ENCODE measurements around the gene PCIF1. TPM values are rescaled to one million over a fixed set of nuclear protein-coding genes. Genes with fewer than 3 reads are reported as not detected.

Gene PCIF1
- total RNA-seq, 1 experiment from 2014 or later: 26.8 TPM

GRCh38 chr20:45925821-45926506 lies 8.5 kb upstream of the PCIF1 start:
- H3K27ac Mint-ChIP-seq: peak overlapping the region in 1 of 3 experiments; percentile 55; a peak in 2 of 7 replicates
- WGBS (ENCODE audit: extremely low coverage, insufficient read length, low lambda C conversion rate): no CpG with 5 or more reads among the region's 9 CpGs
- H3K4me2 ChIP-seq (ENCODE audit: insufficient read depth, insufficient read length, low read length): no peak overlapping the region

More at GRCh38 chr20:45925821-45926506, 8.5 kb upstream of the PCIF1 start:
- H3K4me1 Mint-ChIP-seq: peaks cover 9 to 19% of the 10 kb centered on the region in 2 experiments
- Histone ChIP-seq H3K27ac (ENCODE audit: insufficient read length, low read depth, low read length) (no peak overlapping the region), H2AFZ (ENCODE audit: low read length) (no peak overlapping the region), H3K23ac (ENCODE audit: insufficient read length, low read depth, low read length) (no peak overlapping the region), H3K4me1 (ENCODE audit: insufficient read depth, low read length) (no peaks in the 10 kb centered on the region), H3K4ac (ENCODE audit: low read depth, low read length) (no peak overlapping the region), H2BK12ac (ENCODE audit: insufficient read length, low read depth, low read length) (no peak overlapping the region), H2BK120ac (ENCODE audit: low read depth, low read length, poor library complexity, severe bottlenecking) (no peak overlapping the region), H3K23me2 (ENCODE audit: insufficient read length, low read depth, low read length, poor library complexity, severe bottlenecking) (no peaks in the 10 kb centered on the region), H4K20me1 (ENCODE audit: control insufficient read depth, insufficient read depth, insufficient read length) (no peaks in the 10 kb centered on the region), H2AK5ac (ENCODE audit: insufficient read length, low read length) (no peak overlapping the region), H3K18ac (ENCODE audit: insufficient read length, low read depth, low read length) (no peak overlapping the region), H3K56ac (ENCODE audit: insufficient read length, low read depth, low read length) (no peak overlapping the region), H3K9ac (ENCODE audit: extremely low read depth, insufficient read length, low read length) (no peak overlapping the region), H3K14ac (ENCODE audit: insufficient read depth, low read length) (no peak overlapping the region), H3K79me2 (ENCODE audit: insufficient read depth, low read length) (no peaks in the 10 kb centered on the region), H2BK15ac (ENCODE audit: low read depth, low read length) (no peak overlapping the region), H4K8ac (replicated peaks; ENCODE audit: insufficient read length, low read depth, low read length) (no peak overlapping the region), H3K27me3 (ENCODE audit: insufficient read depth, low read length) (no peaks in the 10 kb centered on the region), H2BK5ac (ENCODE audit: insufficient read length, low read length) (no peak overlapping the region), H4K91ac (ENCODE audit: insufficient read length, low read depth, low read length) (no peak overlapping the region), H4K5ac (ENCODE audit: insufficient read length, low read depth, low read length) (no peak overlapping the region), H3K9me3 (ENCODE audit: control insufficient read depth, low read depth, low read length) (no peaks in the 10 kb centered on the region), H2BK20ac (ENCODE audit: low read depth, low read length, poor library complexity, severe bottlenecking) (no peak overlapping the region), H3T11ph (ENCODE audit: low read length) (no peak overlapping the region), H3K79me1 (ENCODE audit: insufficient read depth, low read depth, low read length, poor library complexity, severe bottlenecking) (no peaks in the 10 kb centered on the region)
- H3K9me3 Mint-ChIP-seq: no peaks in the 10 kb centered on the region
- no peak overlapping the region for H3K4me3 Mint-ChIP-seq
- no peak for TF ChIP-seq CTCF (conservative IDR thresholded peaks at IDR 0.05)
- H3K36me3 Mint-ChIP-seq (ENCODE audit: insufficient read depth in 1 of 3, low read depth in 3 of 3): no peaks in the 10 kb centered on the region
- DNase-seq: no peak
- peaks cover 3% of the 10 kb centered on the region for H3K27me3 Mint-ChIP-seq (ENCODE audit: low read depth)
